H9 (cell line): ENCODE data around the gene FTO. TPM values are rescaled to one million over a fixed set of nuclear protein-coding genes. Genes with fewer than 3 reads are reported as not detected.

ENCODE experiments used
- DNase-seq: peaks from one replicate; pipeline ENCODE4 v3.0.0-alpha.2; 2017
- H2AFZ ChIP-seq: one replicate; pipeline ENCODE4 v1.6.1; 2013; ENCODE audit warnings: mild to moderate bottlenecking, low read length, control low read depth, moderate library complexity
- H2AK5ac ChIP-seq: 2 replicates; pipeline ENCODE4 v1.6.1; 2013; ENCODE audit warnings: low read length, control low read depth, mixed read lengths; ENCODE audit not compliant: insufficient read length
- H2BK120ac ChIP-seq: one replicate; pipeline ENCODE4 v1.6.1; 2013; ENCODE audit warnings: low read depth, mild to moderate bottlenecking, low read length, control low read depth, inconsistent platforms; ENCODE audit not compliant: poor library complexity, severe bottlenecking
- H2BK12ac ChIP-seq: 2 replicates; pipeline ENCODE4 v1.6.1; 2013; ENCODE audit warnings: low read length, control low read depth, mixed read lengths, low read depth; ENCODE audit not compliant: insufficient read length
- H2BK15ac ChIP-seq: 2 replicates; pipeline ENCODE4 v1.6.1; 2013; ENCODE audit warnings: low read depth, low read length, control low read depth
- H2BK20ac ChIP-seq: one replicate; pipeline ENCODE4 v1.6.1; 2013; ENCODE audit warnings: low read depth, mild to moderate bottlenecking, low read length, control low read depth, inconsistent platforms; ENCODE audit not compliant: poor library complexity, severe bottlenecking
- H2BK5ac ChIP-seq: 2 replicates; pipeline ENCODE4 v1.6.1; 2013; ENCODE audit warnings: low read length, control low read depth, mixed read lengths; ENCODE audit not compliant: insufficient read length
- H3K14ac ChIP-seq: 2 replicates; pipeline ENCODE4 v1.6.1; 2013; ENCODE audit warnings: low read length, control low read depth; ENCODE audit not compliant: insufficient read depth
- H3K18ac ChIP-seq: 2 replicates; pipeline ENCODE4 v1.6.1; 2013; ENCODE audit warnings: low read depth, mild to moderate bottlenecking, mixed read lengths, low read length, control low read depth; ENCODE audit not compliant: insufficient read length
- H3K23ac ChIP-seq: 2 replicates; pipeline ENCODE4 v1.6.1; 2013; ENCODE audit warnings: low read length, control low read depth, mixed read lengths, low read depth; ENCODE audit not compliant: insufficient read length
- H3K23me2 ChIP-seq: 2 replicates; pipeline ENCODE4 v1.6.1; 2013; ENCODE audit warnings: low read depth, mild to moderate bottlenecking, mixed read lengths, low read length, control low read depth; ENCODE audit not compliant: insufficient read length, poor library complexity, severe bottlenecking
- H3K27ac ChIP-seq: 2 replicates; pipeline ENCODE4 v1.5.1; 2013; ENCODE audit warnings: low read length, control low read depth, mixed read lengths, low read depth; ENCODE audit not compliant: insufficient read length
- H3K27me3 ChIP-seq: 2 replicates; pipeline ENCODE4 v1.6.1; 2013; ENCODE audit warnings: low read length, control low read depth, inconsistent platforms; ENCODE audit not compliant: insufficient read depth
- H3K4ac ChIP-seq: 2 replicates; pipeline ENCODE4 v1.6.1; 2013; ENCODE audit warnings: low read depth, mild to moderate bottlenecking, control low read depth, inconsistent platforms, low read length, moderate library complexity
- H3K4me1 ChIP-seq: 2 replicates; pipeline ENCODE4 v1.6.1; 2013; ENCODE audit warnings: low read length, control low read depth, inconsistent platforms; ENCODE audit not compliant: insufficient read depth
- H3K4me2 ChIP-seq: 2 replicates; pipeline ENCODE4 v1.6.1; 2013; ENCODE audit warnings: low read length, control low read depth, mixed read lengths; ENCODE audit not compliant: insufficient read length, insufficient read depth
- H3K56ac ChIP-seq: 2 replicates; pipeline ENCODE4 v1.6.1; 2013; ENCODE audit warnings: low read depth, mild to moderate bottlenecking, mixed read lengths, low read length, control low read depth; ENCODE audit not compliant: insufficient read length
- H3K79me1 ChIP-seq: 2 replicates; pipeline ENCODE4 v1.6.1; 2013; ENCODE audit warnings: low read depth, mild to moderate bottlenecking, moderate library complexity, low read length, control low read depth, inconsistent platforms; ENCODE audit not compliant: insufficient read depth, poor library complexity, severe bottlenecking
- H3K79me2 ChIP-seq: 2 replicates; pipeline ENCODE4 v1.6.1; 2013; ENCODE audit warnings: low read length, control low read depth, inconsistent platforms; ENCODE audit not compliant: insufficient read depth
- H3K9ac ChIP-seq: 2 replicates; pipeline ENCODE4 v1.6.1; 2013; ENCODE audit warnings: low read length, control low read depth, mixed read lengths; ENCODE audit not compliant: insufficient read length; ENCODE audit errors: extremely low read depth
- H3K9me3 ChIP-seq: one replicate; pipeline ENCODE4 v1.6.1; 2013; ENCODE audit warnings: low read depth, low read length, inconsistent platforms; ENCODE audit not compliant: control insufficient read depth
- H3T11ph ChIP-seq: one replicate; pipeline ENCODE4 v1.6.1; 2013; ENCODE audit warnings: mild to moderate bottlenecking, low read length, control low read depth, inconsistent platforms
- H4K20me1 ChIP-seq: one replicate; pipeline ENCODE4 v1.6.1; 2013; ENCODE audit not compliant: control insufficient read depth, insufficient read length, insufficient read depth
- H4K5ac ChIP-seq: 2 replicates; pipeline ENCODE4 v1.6.1; 2013; ENCODE audit warnings: low read depth, mild to moderate bottlenecking, mixed read lengths, low read length, control low read depth; ENCODE audit not compliant: insufficient read length
- H4K8ac ChIP-seq: replicated peaks from 2 replicates; pipeline ENCODE4 v1.6.1; 2013; ENCODE audit warnings: low read length, control low read depth, mixed read lengths, low read depth; ENCODE audit not compliant: insufficient read length
- H4K91ac ChIP-seq: 2 replicates; pipeline ENCODE4 v1.6.1; 2013; ENCODE audit warnings: low read depth, mild to moderate bottlenecking, moderate library complexity, mixed read lengths, low read length, control low read depth; ENCODE audit not compliant: insufficient read length
- H3K27ac Mint-ChIP-seq, 3 experiments: 2 replicates in 2 of 3; 3 replicates in 1 of 3; pipeline ENCODE4 v1.8.0; 2020 to 2021; ENCODE audit warnings: mixed read lengths in 3 of 3, mild to moderate bottlenecking in 1 of 3, moderate library complexity in 1 of 3
- H3K27me3 Mint-ChIP-seq: 2 replicates; pipeline ENCODE4 v1.8.0; 2021; ENCODE audit warnings: low read depth, mild to moderate bottlenecking, moderate library complexity, mixed read lengths
- H3K36me3 Mint-ChIP-seq, 3 experiments: 2 replicates in 2 of 3; 3 replicates in 1 of 3; pipeline ENCODE4 v1.8.0; 2020 to 2021; ENCODE audit warnings: low read depth in 3 of 3, mixed read lengths in 3 of 3; ENCODE audit not compliant: insufficient read depth in 1 of 3
- H3K4me1 Mint-ChIP-seq, 2 experiments: 2 replicates each; pipeline ENCODE4 v1.8.0; 2020; ENCODE audit warnings: mixed read lengths in 2 of 2
- H3K4me3 Mint-ChIP-seq, 2 experiments: 2 replicates in 1 of 2; 3 replicates in 1 of 2; pipeline ENCODE4 v1.8.0; 2020 to 2021; ENCODE audit warnings: mild to moderate bottlenecking in 2 of 2, mixed read lengths in 2 of 2, moderate library complexity in 1 of 2
- H3K9me3 Mint-ChIP-seq, 2 experiments: 2 replicates in 1 of 2; 3 replicates in 1 of 2; pipeline ENCODE4 v1.8.0; 2020; ENCODE audit warnings: mild to moderate bottlenecking in 2 of 2, mixed read lengths in 2 of 2, moderate library complexity in 1 of 2
- CTCF ChIP-seq: fragments of 200-600 bp; sonication (generic); conservative IDR thresholded peaks from 3 replicates; pipeline ENCODE4 v1.8.0; 2021; ENCODE audit warnings: antibody characterized with exemption, mild to moderate bottlenecking
- WGBS: extraction: QIAGEN DNeasy Blood & Tissue Kit; methylation state at CpG from one replicate; pipeline ENCODE4 v1.1.7; 2013; ENCODE audit warnings: missing lambda C conversion rate, low lambda C conversion rate, mixed read lengths; ENCODE audit not compliant: insufficient read length; ENCODE audit errors: extremely low coverage; 5-methylcytosine and 5-hydroxymethylcytosine counted together
- total RNA-seq: library from RNA; stranded (reverse); gene quantifications from 2 replicates; pipeline ENCODE4 v1.2.1, GENCODE V29; 2021

FTO gene
- total RNA-seq, 1 experiment from 2014 or later = 67.9 TPM

- H2AFZ ChIP-seq = no peak overlapping the region
- H2BK20ac ChIP-seq = no peak overlapping the region
- no peak for TF ChIP-seq CTCF
- no peak overlapping the region for H4K8ac ChIP-seq
- no peak overlapping the region for H3K23ac ChIP-seq
- no peak overlapping the region for H2BK12ac ChIP-seq
- no peak overlapping the region for H2BK5ac ChIP-seq
- no peak overlapping the region for H3K14ac ChIP-seq
- H3K4me1 ChIP-seq = no peaks in the 10 kb centered on the region
- no peaks in the 10 kb centered on the region for H3K79me2 ChIP-seq
- H3K79me1 ChIP-seq = no peaks in the 10 kb centered on the region
- no peak overlapping the region for H4K5ac ChIP-seq
- DNase-seq = no peak
- no peaks in the 10 kb centered on the region for H3K9me3 ChIP-seq
- WGBS = no CpG with 5 or more reads among the region's 11 CpGs
- Mint-ChIP-seq H3K36me3 (no peaks in the 10 kb centered on the region), H3K9me3 (no peaks in the 10 kb centered on the region), H3K27me3 (peaks cover 14% of the 10 kb centered on the region), H3K4me1 (peaks cover 32 to 40% of the 10 kb centered on the region in 2 experiments), H3K4me3 (no peak overlapping the region), H3K27ac (no peak overlapping the region)
- no peak overlapping the region for H3K27ac ChIP-seq
- no peaks in the 10 kb centered on the region for H3K27me3 ChIP-seq
- no peak overlapping the region for H3K18ac ChIP-seq
- H3K56ac ChIP-seq = no peak overlapping the region
- H2BK15ac ChIP-seq = no peak overlapping the region
- no peak overlapping the region for H2BK120ac ChIP-seq
- no peaks in the 10 kb centered on the region for H4K20me1 ChIP-seq
- no peak overlapping the region for H3K4ac ChIP-seq
- no peak overlapping the region for H4K91ac ChIP-seq
- H2AK5ac ChIP-seq = no peak overlapping the region
- H3T11ph ChIP-seq = no peak overlapping the region
- no peaks in the 10 kb centered on the region for H3K23me2 ChIP-seq
- H3K4me2 ChIP-seq = no peak overlapping the region
- H3K9ac ChIP-seq = no peak overlapping the region
Observed at GRCh38 chr16:54177862-54178477, 474.0 kb downstream of the FTO start.
